VCaP (cell line): Measurements from ENCODE around the gene ARHGAP18.

Experiments used
- H3K27ac ChIP-seq: fragments of 450-650 bp; 2 replicates; pipeline ENCODE4 v1.5.1; 2017
- TF ChIP-seq, protein P1 (sequence below): fragments of 450-650 bp; conservative IDR thresholded peaks from 2 replicates; pipeline ENCODE4 v1.5.1; 2017; ENCODE audit warnings: mild to moderate bottlenecking, moderate library complexity

ARHGAP18 gene

GRCh38 chr6:129597023-129597713, 112.8 kb downstream of the ARHGAP18 start:
- TF ChIP-seq, protein P1, sequence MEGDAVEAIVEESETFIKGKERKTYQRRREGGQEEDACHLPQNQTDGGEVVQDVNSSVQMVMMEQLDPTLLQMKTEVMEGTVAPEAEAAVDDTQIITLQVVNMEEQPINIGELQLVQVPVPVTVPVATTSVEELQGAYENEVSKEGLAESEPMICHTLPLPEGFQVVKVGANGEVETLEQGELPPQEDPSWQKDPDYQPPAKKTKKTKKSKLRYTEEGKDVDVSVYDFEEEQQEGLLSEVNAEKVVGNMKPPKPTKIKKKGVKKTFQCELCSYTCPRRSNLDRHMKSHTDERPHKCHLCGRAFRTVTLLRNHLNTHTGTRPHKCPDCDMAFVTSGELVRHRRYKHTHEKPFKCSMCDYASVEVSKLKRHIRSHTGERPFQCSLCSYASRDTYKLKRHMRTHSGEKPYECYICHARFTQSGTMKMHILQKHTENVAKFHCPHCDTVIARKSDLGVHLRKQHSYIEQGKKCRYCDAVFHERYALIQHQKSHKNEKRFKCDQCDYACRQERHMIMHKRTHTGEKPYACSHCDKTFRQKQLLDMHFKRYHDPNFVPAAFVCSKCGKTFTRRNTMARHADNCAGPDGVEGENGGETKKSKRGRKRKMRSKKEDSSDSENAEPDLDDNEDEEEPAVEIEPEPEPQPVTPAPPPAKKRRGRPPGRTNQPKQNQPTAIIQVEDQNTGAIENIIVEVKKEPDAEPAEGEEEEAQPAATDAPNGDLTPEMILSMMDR: no peak
- no peak overlapping the region for H3K27ac ChIP-seq

DNA sequence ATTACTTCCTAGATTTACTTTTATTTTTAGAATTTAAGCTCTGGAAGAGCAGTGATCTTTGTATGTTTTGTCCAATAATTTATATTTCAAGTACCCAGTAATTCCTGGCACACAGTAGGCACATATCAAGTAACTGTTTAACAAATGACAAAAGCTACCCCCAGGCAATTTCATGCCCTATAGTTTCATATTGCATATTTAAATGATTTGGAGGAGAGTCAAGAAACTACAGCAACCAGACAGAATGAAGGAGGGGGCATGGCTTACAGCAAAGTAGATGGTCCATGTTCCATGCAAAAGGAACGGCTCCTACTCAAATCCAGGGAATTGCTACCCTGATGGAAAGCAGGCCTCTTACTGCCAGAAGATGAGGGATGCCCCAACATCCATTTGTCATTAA, 113.5 kb downstream of the ARHGAP18 start:
- H3K27ac ChIP-seq: no peak overlapping the region
- TF ChIP-seq, protein P1: no peak

DNA sequence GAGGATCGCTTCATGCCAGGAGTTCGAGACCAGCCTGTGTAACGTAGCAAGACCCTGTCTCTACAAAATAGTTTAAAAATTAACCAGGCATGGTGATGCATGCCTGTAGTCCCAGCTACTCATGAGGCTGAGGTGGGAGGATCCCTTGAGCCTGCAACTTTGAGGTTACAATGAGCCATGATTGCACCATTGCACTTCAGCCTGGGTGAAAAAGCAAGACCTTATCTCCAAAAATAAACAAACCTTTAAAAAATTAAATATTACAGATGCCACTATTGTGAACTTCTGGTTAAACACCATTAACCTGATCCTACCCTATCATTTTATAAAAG, 116.8 kb downstream of the ARHGAP18 start:
- H3K27ac ChIP-seq: no peak overlapping the region
- TF ChIP-seq, protein P1: no peak

DNA sequence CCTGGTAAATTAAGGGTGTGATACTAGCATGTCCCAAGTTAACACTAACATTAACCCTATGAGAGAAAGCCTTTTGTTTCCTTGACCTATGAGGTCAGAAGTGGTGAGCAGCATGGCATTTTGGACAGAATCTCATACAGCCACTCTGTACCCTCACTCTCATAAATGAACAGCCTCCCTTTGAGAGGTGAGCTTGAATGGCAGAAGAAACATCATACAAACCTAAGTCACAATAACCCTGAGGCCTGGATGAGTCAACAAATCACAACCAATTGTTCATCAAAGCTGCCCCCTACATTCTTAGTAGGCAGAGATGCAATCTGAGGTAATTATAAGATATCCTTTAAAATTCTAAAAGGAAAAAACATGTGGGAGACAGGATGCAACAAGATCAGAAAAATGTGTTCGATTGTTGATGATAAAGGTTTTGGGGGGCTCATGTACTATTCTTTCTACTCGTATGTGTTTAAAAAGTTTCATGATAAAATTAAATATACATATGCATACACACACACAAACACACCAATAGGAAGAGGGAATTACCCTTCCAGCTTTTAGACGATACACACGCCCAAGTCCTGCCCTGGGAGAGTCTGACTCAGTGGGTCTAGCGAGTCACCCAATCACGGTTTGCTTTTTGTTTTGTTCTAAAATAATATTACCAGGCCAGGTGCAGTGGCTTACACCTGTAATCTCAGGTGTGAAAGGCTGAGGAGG, 117.3 kb downstream of the ARHGAP18 start:
- TF ChIP-seq, protein P1: no peak
- no peak overlapping the region for H3K27ac ChIP-seq

DNA sequence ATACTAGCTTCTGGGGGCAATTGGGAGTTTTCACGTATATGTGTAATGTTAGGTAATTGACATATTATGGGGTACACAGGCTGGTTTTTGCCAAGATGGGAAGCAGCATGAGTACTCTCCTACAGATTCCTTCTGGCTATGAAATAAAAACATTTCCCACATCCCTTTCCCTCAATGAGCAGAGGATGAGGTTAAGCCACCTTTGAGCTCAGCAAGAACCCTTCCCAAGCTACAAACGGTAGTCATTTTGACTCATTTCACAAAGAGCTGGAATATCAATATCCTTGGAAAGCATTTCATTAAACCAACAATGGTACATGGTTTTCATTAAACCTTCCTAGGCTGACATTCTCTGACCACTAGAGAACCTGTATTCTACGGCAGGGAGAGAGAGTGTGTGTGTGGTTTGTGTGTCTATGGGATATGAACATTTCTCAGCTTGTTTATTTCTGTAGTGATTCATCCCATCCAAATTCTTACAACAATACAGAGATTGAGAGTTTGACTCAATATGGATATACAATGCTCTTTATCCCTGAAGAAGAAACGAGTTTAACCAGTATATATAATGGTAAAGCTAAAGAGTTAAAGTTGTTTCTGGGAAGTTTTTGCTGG, 119.5 kb downstream of the ARHGAP18 start:
- H3K27ac ChIP-seq: no peak overlapping the region
- TF ChIP-seq, protein P1: no peak

- TF ChIP-seq, protein P1: no peak
- H3K27ac ChIP-seq: no peak overlapping the region
These were observed 123.2 kb downstream of the ARHGAP18 start for GRCh38 chr6:129586815-129587214.

DNA sequence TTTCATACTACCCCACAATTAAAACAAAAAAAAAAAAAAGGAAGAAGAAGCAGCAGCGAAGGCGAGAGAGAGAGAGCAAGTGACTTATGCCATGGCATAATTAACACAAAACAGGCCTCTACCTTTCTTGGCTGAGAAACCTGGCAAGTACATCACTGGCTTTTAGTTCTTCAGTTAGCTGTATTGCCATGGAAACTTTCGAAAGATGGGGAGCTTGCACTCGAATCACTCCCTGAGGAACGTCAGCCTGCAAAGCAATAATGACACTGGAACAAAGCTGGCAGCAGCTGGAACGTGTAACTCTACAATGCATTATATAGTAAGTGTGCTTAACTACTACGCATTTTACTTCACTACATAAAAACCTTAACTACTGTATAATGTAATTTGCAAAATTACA, 126.1 kb downstream of the ARHGAP18 start:
- TF ChIP-seq, protein P1: no peak
- no peak overlapping the region for H3K27ac ChIP-seq
